ENCODE results near the gene ZBED2.

GRCh38 chr3:111566844-111567243 lies 28.3 kb downstream of the ZBED2 start:
- TF ChIP-seq CTCF (IDR thresholded peaks at IDR 0.05) (no peak), POLR2A (IDR thresholded peaks at IDR 0.05) (no peak)
